CD4-positive, alpha-beta T cell (primary cell): ENCODE results near the gene ZNF746. TPM values are rescaled to one million over a fixed set of nuclear protein-coding genes. Genes with fewer than 3 reads are reported as not detected.
A peak's percentile ranks its signal among the peaks of the same experiment; 100 is the strongest.

Source experiments
- ATAC-seq: fragments of 200-7000 bp; cut with Tn5 transposase; one replicate; pipeline ENCODE4 v1.10.0; 2022; ENCODE audit warnings: mild to moderate bottlenecking; ENCODE audit not compliant: poor library complexity
- CTCF ChIA-PET: fragments of 350-600 bp; sonication (Branson Sonifier 250); formaldehyde crosslinking; loops from one replicate; lab custom pipeline; 2021; ENCODE audit warnings: antibody characterized with exemption, inconsistent platforms; lab: Charles Lee
- POLR2A ChIA-PET: fragments of 350-600 bp; sonication (Branson Sonifier 250); formaldehyde crosslinking; loops from one replicate; lab custom pipeline; 2021; ENCODE audit warnings: antibody characterized with exemption, inconsistent platforms; lab: Charles Lee
- DNase-seq, 14 experiments: peaks; one replicate each; pipeline ENCODE4 v3.0.0-alpha.2; 2013 to 2020; ENCODE audit warnings: mixed read lengths in 2 of 14
- H3K27ac ChIP-seq, 2 donors: one replicate each; pipeline versions ENCODE4 v1.5.1 to v1.7.0; 2013; ENCODE audit warnings: low read length in 2 of 2, low read depth in 1 of 2, mild to moderate bottlenecking in 1 of 2
- H3K27me3 ChIP-seq, 2 experiments: 1 replicate in 1 of 2; 2 replicates in 1 of 2; pipeline versions ENCODE4 v1.6.1 to v1.7.0; 2013; ENCODE audit warnings: low read length in 2 of 2, control low read depth in 1 of 2, mild to moderate bottlenecking in 1 of 2, moderate library complexity in 1 of 2; ENCODE audit not compliant: insufficient read depth in 2 of 2, control insufficient read depth in 1 of 2
- H3K36me3 ChIP-seq: one replicate; pipeline ENCODE4 v1.6.1; 2013; ENCODE audit warnings: low read length, control low read depth; ENCODE audit not compliant: insufficient read depth
- H3K4me1 ChIP-seq: one replicate; pipeline ENCODE4 v1.6.1; 2013; ENCODE audit warnings: low read length, control low read depth; ENCODE audit not compliant: insufficient read depth
- H3K4me3 ChIP-seq: one replicate; pipeline ENCODE4 v1.5.1; 2013; ENCODE audit warnings: mild to moderate bottlenecking, low read length, moderate library complexity
- H3K9me3 ChIP-seq, 2 experiments: 1 replicate in 1 of 2; 2 replicates in 1 of 2; pipeline versions ENCODE4 v1.6.1 to v1.7.0; 2013; ENCODE audit warnings: low read length in 2 of 2, mild to moderate bottlenecking in 2 of 2, control low read depth in 1 of 2, moderate library complexity in 1 of 2; ENCODE audit not compliant: control insufficient read depth in 1 of 2, insufficient read depth in 1 of 2
- H3K27ac Mint-ChIP-seq: one replicate; pipeline ENCODE4 v1.8.0; 2020; ENCODE audit warnings: mixed read lengths
- H3K27me3 Mint-ChIP-seq: one replicate; pipeline ENCODE4 v1.8.0; 2021; ENCODE audit warnings: mixed read lengths
- H3K36me3 Mint-ChIP-seq: one replicate; pipeline ENCODE4 v1.8.0; 2021; ENCODE audit warnings: low read depth, mixed read lengths
- H3K4me1 Mint-ChIP-seq: one replicate; pipeline ENCODE4 v1.8.0; 2021; ENCODE audit warnings: low read depth, mixed read lengths
- H3K4me3 Mint-ChIP-seq: one replicate; pipeline ENCODE4 v1.8.0; 2020; ENCODE audit warnings: mild to moderate bottlenecking, mixed read lengths
- H3K9me3 Mint-ChIP-seq: one replicate; pipeline ENCODE4 v1.8.0; 2020; ENCODE audit warnings: mixed read lengths
- CTCF ChIP-seq: fragments of 200-600 bp; IDR thresholded peaks from one replicate; pipeline ENCODE4 v1.8.0; 2022; ENCODE audit warnings: antibody characterized with exemption, mild to moderate bottlenecking
- intact Hi-C, 2 experiments: fragments of 100-400 bp; cut with DNase I in 1 of 2; cut with micrococcal nuclease in 1 of 2; formaldehyde crosslinking; loops; one replicate each; pipeline versions ENCODE4 v1.15.1 to v1.9.0; 2023 to 2025; cut with DNase I, micrococcal nuclease
- total RNA-seq, 174 experiments: library from RNA in 2 of 174; stranded (reverse) in 2 of 174; gene quantifications; one replicate each; pipeline ENCODE4 v1.2.3 and lab custom pipeline; 2021 to 2026

Gene ZNF746
- total RNA-seq, 2 experiments from 2014 or later: 28.4 to 30.3 TPM

- no peak for TF ChIP-seq CTCF
- H3K27me3 ChIP-seq: no peaks in the 10 kb centered on the region
- no peak for ATAC-seq
- Mint-ChIP-seq H3K4me3 (peak overlapping the region; percentile 65), H3K36me3 (peaks cover 23% of the 10 kb centered on the region), H3K27me3 (no peaks in the 10 kb centered on the region), H3K9me3 (no peaks in the 10 kb centered on the region), H3K27ac (peak overlapping the region; percentile 64), H3K4me1 (peaks cover 27% of the 10 kb centered on the region)
- intact Hi-C loops: loop anchor here (5.0 to 10.0 kb wide), 9 partner anchors 77 to 494 kb away; partner anchors contain the start of genes PDIA4 (in 1 of the 2), ZNF282 (in 1 of the 2), ZNF425 (in 1 of the 2) and ZNF467 (in 1 of the 2)
- DNase-seq: peak in 1 of 14 experiments; percentile 3
- no peak overlapping the region for H3K4me3 ChIP-seq
- H3K27ac ChIP-seq: no peak overlapping the region
- H3K9me3 ChIP-seq: no peaks in the 10 kb centered on the region
- H3K36me3 ChIP-seq: peaks cover 6% of the 10 kb centered on the region
- POLR2A ChIA-PET: interaction anchor here (1.0 kb wide), 1 partner anchor 126 kb away, joined by 3 read pairs; no protein-coding TSS in a partner anchor
- H3K4me1 ChIP-seq: peaks cover 25% of the 10 kb centered on the region
- CTCF ChIA-PET: no interaction called here
These were observed 1.2 kb upstream of the ZNF746 start for GRCh38 chr7:149498811-149499210.

- TF ChIP-seq CTCF: no peak
- Mint-ChIP-seq H3K4me1 (peaks cover 27% of the 10 kb centered on the region), H3K27ac (peak overlapping the region; percentile 96), H3K9me3 (no peaks in the 10 kb centered on the region), H3K36me3 (peaks cover 43% of the 10 kb centered on the region), H3K4me3 (peak overlapping the region; percentile 96), H3K27me3 (no peaks in the 10 kb centered on the region)
- Histone ChIP-seq H3K27ac (peak overlapping the region in 1 of 2 donors; percentile 21), H3K9me3 (no peaks in the 10 kb centered on the region), H3K4me3 (peak overlapping the region; percentile 73), H3K36me3 (peaks cover 26% of the 10 kb centered on the region), H3K27me3 (no peaks in the 10 kb centered on the region), H3K4me1 (peaks cover 25% of the 10 kb centered on the region)
- peak; percentile 44 for ATAC-seq
- intact Hi-C loops: loop anchor here (1.0 to 10.0 kb wide), 11 partner anchors 75 to 492 kb away; partner anchors contain the start of genes PDIA4 (in 1 of the 2), ZNF282 (in 1 of the 2), ZNF425 (in 1 of the 2) and ZNF467 (in 1 of the 2)
- DNase-seq: peak; percentile 17 to 70 (median 48)
- CTCF ChIA-PET: interaction anchor here (0.9 to 3.9 kb wide), 3 partner anchors 36 to 127 kb away, joined by 3 to 12 read pairs (median 5); partner anchors contain the start of gene ZNF777
- POLR2A ChIA-PET: no interaction called here
These were observed 792 bp downstream of the ZNF746 start for GRCh38 chr7:149496642-149497391.

GRCh38 chr7:149495785-149496641 is 1.6 kb downstream of the ZNF746 start:
- no peak for ATAC-seq
- Histone ChIP-seq H3K9me3 (no peaks in the 10 kb centered on the region), H3K36me3 (peaks cover 32% of the 10 kb centered on the region), H3K4me3 (peak overlapping the region; percentile 73), H3K4me1 (peaks cover 25% of the 10 kb centered on the region), H3K27me3 (no peaks in the 10 kb centered on the region), H3K27ac (no peak overlapping the region)
- Mint-ChIP-seq H3K27ac (peak overlapping the region; percentile 96), H3K9me3 (no peaks in the 10 kb centered on the region), H3K27me3 (no peaks in the 10 kb centered on the region), H3K36me3 (peaks cover 51% of the 10 kb centered on the region), H3K4me1 (peaks cover 27% of the 10 kb centered on the region), H3K4me3 (peak overlapping the region; percentile 96)
- POLR2A ChIA-PET: interaction anchor here (1.1 kb wide), 1 partner anchor 12 kb away, joined by 3 read pairs; no protein-coding TSS in a partner anchor
- peak in 1 of 14 experiments; percentile 17 for DNase-seq
- intact Hi-C loops: loop anchor here (1.0 to 10.0 kb wide), 12 partner anchors 34 to 491 kb away; partner anchors contain the start of genes PDIA4 (in 1 of the 2), ZNF282 (in 1 of the 2), ZNF425 (in 1 of the 2) and ZNF467 (in 1 of the 2)
- no peak for TF ChIP-seq CTCF
- CTCF ChIA-PET: interaction anchor here (0.9 to 3.9 kb wide), 5 partner anchors 15 to 128 kb away, joined by 3 to 12 read pairs (median 3); partner anchors contain the start of gene ZNF777
